Measurements from ENCODE around the gene NFXL1.

The NFXL1 gene

DNA sequence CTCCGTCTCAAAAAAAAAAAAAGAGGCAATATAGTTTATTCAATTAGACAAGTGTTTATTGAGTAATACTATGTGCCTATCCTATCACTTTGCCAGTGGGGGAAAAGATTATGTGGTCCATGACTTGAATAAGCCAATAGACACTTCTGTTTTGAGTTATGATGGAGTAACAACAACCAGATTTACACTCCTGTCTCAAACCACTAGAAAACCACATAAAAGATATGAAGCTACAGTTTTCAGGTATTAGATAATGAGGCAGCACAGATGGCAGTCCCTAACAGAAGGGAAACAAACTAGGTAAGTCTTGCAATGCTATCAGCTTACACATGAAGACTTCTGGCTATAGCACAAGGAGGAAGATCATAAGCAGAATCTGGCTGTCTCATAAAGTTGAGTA, 22.5 kb downstream of the NFXL1 start:
- no peak for DNase-seq (ENCODE audit: low read depth)

DNA sequence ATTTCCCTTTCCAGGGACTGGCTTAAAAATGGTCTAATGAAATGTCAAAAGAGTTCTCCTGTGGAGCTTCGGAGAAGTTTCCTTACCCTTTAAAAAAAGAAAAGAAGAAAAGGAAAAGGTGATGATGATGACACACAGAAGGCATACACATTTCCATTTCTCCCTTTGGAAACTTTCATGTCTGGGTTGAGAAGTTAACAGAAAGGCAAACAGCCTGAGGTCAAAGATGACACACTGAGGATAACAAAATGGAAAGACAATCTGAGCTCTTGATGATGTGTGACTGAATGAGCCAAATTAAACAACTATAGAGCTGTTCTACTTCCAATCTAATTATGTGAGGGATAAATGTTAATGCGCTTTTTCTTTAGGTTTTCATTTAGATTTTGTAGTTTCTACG, 32.2 kb downstream of the NFXL1 start:
- no peak for DNase-seq (ENCODE audit: low read depth)

DNA sequence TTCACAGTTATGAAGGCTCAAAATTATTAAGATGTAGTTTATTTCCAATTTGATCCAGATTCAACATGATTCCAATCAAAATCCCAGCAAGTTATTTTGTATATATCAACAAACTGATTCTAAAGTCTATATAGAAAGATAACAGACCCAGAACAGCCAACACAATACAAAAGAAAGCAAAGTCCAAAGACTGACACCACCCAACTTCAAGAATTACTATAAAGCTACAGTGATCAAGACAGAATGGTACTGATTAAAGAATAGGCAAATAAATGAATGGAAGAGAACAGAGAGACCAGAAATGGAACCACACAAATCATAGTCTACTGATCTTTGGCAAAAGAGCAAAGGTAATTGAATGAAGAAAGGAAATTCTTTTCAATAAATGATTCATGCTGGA, 34.9 kb downstream of the NFXL1 start:
- DNase-seq (ENCODE audit: low read depth) = no peak

GRCh38 chr4:47876784-47877546, 37.4 kb downstream of the NFXL1 start:
- no peak for DNase-seq (ENCODE audit: low read depth)

GRCh38 chr4:47876310-47876709, 38.1 kb downstream of the NFXL1 start:
- DNase-seq (ENCODE audit: low read depth) = no peak

- no peak for DNase-seq (ENCODE audit: low read depth)
Measured at GRCh38 chr4:47873877-47874541, 40.4 kb downstream of the NFXL1 start.

DNA sequence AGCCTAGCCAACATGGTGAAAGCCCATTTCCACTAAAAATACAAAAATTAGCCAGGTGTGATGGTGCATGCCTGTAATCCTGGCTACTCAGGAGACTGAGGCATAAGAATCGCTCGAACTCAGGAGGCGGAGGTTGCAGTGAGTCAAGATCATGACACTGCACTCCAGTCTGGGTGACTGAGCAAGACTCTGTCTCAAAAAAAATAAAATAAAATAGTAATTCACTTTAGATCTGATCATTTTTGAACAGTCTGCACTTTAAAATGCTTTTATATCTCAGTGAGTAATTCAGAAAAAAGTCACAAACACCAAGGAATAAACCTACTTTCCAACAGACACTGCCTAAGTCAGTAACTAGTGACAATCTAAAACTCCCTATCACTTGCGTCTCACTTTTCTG, 50.9 kb downstream of the NFXL1 start:
- DNase-seq (ENCODE audit: low read depth) = no peak

DNA sequence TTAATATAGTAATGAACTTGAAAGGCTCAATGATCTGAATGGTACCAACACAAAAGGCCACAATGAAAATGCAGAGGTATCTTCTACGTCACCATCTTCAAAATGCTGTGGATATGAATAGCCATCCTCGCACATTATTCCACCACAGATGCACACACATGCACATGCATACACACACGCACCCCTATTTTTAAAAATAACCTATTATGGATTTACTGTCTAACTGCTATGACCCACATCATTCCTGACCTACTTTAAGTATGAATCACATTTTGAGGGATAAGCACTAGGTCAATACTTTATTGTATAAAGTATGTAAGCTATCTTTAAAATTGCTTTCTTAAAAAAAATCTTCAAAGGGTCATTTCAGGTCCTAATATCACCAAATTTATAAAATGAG, 52.1 kb downstream of the NFXL1 start:
- no peak for DNase-seq (ENCODE audit: low read depth)

DNA sequence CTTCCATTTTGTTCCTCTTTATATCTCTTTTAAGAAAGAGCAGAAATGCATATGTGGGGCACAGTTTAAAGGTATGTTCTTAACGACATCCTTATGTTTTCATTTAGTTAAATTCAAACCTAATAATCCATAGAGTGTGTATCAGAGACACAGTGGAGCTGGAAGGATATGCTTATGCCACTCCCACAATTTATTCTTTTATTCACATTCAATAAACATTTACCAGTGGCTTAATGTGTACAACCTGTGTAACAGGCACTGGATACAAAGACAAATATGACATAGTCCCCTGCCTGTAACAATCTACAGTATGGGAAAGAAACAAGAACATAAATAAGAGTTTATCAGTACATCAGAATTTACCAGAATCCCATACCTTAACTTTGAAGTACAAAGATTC, 54.1 kb downstream of the NFXL1 start:
- DNase-seq (ENCODE audit: low read depth) = no peak

GRCh38 chr4:47858006-47858405, 56.4 kb downstream of the NFXL1 start:
- DNase-seq (ENCODE audit: low read depth) = no peak

DNA sequence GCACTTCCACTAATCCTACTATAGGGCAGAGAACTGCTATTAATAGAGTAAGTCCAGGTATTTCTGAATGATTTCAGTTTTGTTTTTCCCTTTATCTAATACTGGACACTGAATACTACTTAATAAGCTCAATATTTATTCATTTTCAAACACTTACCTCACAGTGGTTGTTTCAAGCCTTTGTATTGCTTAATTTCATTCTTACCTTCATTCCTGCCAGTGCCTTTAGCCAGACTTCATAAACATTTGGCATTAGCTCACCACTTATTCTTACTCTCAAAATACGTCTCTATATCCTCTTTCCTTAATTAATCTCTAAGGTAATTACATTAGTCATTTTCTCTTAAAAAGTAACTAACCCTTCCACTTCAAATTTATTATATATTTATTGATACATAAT, 57.7 kb downstream of the NFXL1 start:
- DNase-seq (ENCODE audit: low read depth) = no peak

GRCh38 chr4:47855350-47855749, 59.0 kb downstream of the NFXL1 start:
- DNase-seq (ENCODE audit: low read depth) = no peak

GRCh38 chr4:47852136-47852535, 62.2 kb downstream of the NFXL1 start:
- no peak for DNase-seq (ENCODE audit: low read depth)

GRCh38 chr4:47849466-47849865, 64.9 kb downstream of the NFXL1 start:
- no peak for DNase-seq (ENCODE audit: low read depth)

- no peak for DNase-seq (ENCODE audit: low read depth)
Measured at GRCh38 chr4:47848041-47848440, 66.3 kb downstream of the NFXL1 start.

- DNase-seq (ENCODE audit: low read depth) = no peak
Measured at GRCh38 chr4:47842985-47843384, 71.4 kb downstream of the NFXL1 start.

DNA sequence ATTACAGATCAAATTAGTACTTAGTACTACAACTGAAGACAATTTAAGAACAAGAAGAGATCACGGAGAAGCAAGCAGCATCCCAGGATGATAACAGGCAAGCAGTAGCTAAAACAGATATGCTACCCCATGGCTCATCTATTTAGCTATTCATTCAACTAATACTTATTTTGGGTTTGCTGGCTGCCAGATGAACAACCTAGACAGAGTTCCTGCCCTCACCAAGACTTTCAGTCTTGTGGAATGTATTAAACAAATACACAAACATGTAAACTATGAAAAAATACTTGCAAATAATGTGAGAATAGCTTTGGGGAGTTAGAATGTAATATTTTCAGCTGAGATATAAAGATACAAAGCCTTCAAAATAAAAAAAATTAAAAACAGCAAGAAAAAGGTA, 74.1 kb downstream of the NFXL1 start:
- no peak for DNase-seq (ENCODE audit: low read depth)

GRCh38 chr4:47839259-47839658, 75.1 kb downstream of the NFXL1 start:
- no peak for DNase-seq (ENCODE audit: low read depth)

- DNase-seq (ENCODE audit: low read depth) = no peak
Measured at GRCh38 chr4:47838445-47838844, 75.9 kb downstream of the NFXL1 start.

GRCh38 chr4:47837908-47838294, 76.5 kb downstream of the NFXL1 start, which contains the start of gene CORIN:
Gene CORIN (minus strand): TSS chr4:47838067. CDS start chr4:47837949, 118 bp downstream.
- no peak for DNase-seq (ENCODE audit: low read depth)

- DNase-seq (ENCODE audit: low read depth) = no peak
Measured at GRCh38 chr4:47837094-47837907, 77.1 kb downstream of the NFXL1 start.

DNA sequence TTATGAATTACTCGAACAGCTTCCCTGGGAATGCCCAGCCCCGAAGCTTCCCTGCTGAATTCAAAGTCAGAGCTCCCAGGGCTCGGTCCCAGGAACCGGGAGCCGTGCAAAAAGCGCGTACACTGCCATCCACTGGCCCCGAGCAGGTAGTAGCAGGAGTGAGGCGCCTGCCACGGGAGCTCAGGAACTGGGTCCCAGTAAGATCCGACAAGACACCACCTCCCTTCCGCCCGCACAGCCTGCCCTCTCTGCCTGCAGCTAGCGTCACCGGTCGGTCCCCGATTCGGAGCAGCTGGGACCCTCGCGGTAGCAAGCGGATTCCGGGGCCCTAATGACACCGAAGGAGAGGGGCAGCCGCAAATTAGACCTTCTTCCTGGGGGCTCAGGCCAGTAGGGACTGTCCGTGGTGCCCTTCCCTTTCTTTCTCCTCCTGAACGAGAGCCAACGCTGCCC, 77.7 kb downstream of the NFXL1 start:
- no peak for DNase-seq (ENCODE audit: low read depth)

GRCh38 chr4:47835494-47835893, 78.9 kb downstream of the NFXL1 start:
- no peak for DNase-seq (ENCODE audit: low read depth)

All from stimulated activated CD4-positive, alpha-beta T cell treated with anti-CD3 and anti-CD28 coated beads, Interleukin-2, amount 100 ng/mL, for 4 hours (primary cell).